ENCODE data around the gene ZIC1. TPM values are rescaled to one million over a fixed set of nuclear protein-coding genes. Genes with fewer than 3 reads are reported as not detected.

ZIC1 gene
- total and polyA plus RNA-seq, 4 experiments from 2014 or later = not detected

GRCh38 chr3:147410116-147410525 lies 956 bp downstream of the ZIC1 start:
- ChIA-PET CTCF (ENCODE audit: partially characterized antibody) (no interaction called here), POLR2A (ENCODE audit: partially characterized antibody) (no interaction called here)
- intact Hi-C loops (cut with micrococcal nuclease) = no loop called here
- H3K36me3 ChIP-seq (ENCODE audit: insufficient read depth, low read length) = no peaks in the 10 kb centered on the region
- Mint-ChIP-seq H3K4me1 (peaks cover 13 to 31% (median 20%) of the 10 kb centered on the region in 4 donors), H3K27me3 (peaks cover 38 to 69% of the 10 kb centered on the region in 2 donors), H3K9me3 (peaks cover 0 to 55% (median 40%) of the 10 kb centered on the region in 8 donors), H3K4me3 (no peak overlapping the region), H3K36me3 (peaks cover 2 to 15% of the 10 kb centered on the region in 2 donors), H3K27ac (no peak overlapping the region)
- no peaks in the 10 kb centered on the region for H3K9me3 ChIP-seq (ENCODE audit: control insufficient read depth in 1 of 2, low read length in 2 of 2)
- peaks cover 7% of the 10 kb centered on the region for H3K4me1 ChIP-seq (ENCODE audit: insufficient read depth, low read length)
- no peak for DNase-seq
- no peak overlapping the region for H3K27ac ChIP-seq (ENCODE audit: low read depth, low read length)
- H3K27me3 ChIP-seq (ENCODE audit: insufficient read depth, low read length) = peaks cover 38% of the 10 kb centered on the region
- no peak overlapping the region for H3K4me3 ChIP-seq (ENCODE audit: low read length in 2 of 2)

- H3K4me1 Mint-ChIP-seq = peaks cover 13 to 31% (median 20%) of the 10 kb centered on the region in 4 donors
- intact Hi-C loops (cut with micrococcal nuclease) = no loop called here
- POLR2A ChIA-PET (ENCODE audit: partially characterized antibody) = no interaction called here
- Histone ChIP-seq H3K4me1 (ENCODE audit: insufficient read depth, low read length) (peaks cover 7% of the 10 kb centered on the region), H3K27ac (ENCODE audit: low read depth, low read length) (no peak overlapping the region), H3K27me3 (ENCODE audit: insufficient read depth, low read length) (peaks cover 38% of the 10 kb centered on the region), H3K4me3 (ENCODE audit: low read length in 2 of 2) (no peak overlapping the region), H3K36me3 (ENCODE audit: insufficient read depth, low read length) (no peaks in the 10 kb centered on the region), H3K9me3 (ENCODE audit: control insufficient read depth in 1 of 2, low read length in 2 of 2) (no peaks in the 10 kb centered on the region)
- peaks cover 2 to 15% of the 10 kb centered on the region in 2 donors for H3K36me3 Mint-ChIP-seq
- H3K9me3 Mint-ChIP-seq = peaks cover 0 to 58% (median 45%) of the 10 kb centered on the region in 8 donors
- H3K4me3 Mint-ChIP-seq = peak overlapping the region; percentile 18 to 61 (median 44)
- peaks cover 39 to 69% of the 10 kb centered on the region in 2 donors for H3K27me3 Mint-ChIP-seq
- peak overlapping the region in 1 of 7 donors; percentile 21 for H3K27ac Mint-ChIP-seq
- CTCF ChIA-PET (ENCODE audit: partially characterized antibody) = no interaction called here
- DNase-seq = peak in 2 of 5 donors; percentile 10 to 14
Measured at GRCh38 chr3:147410526-147411237, 1.5 kb downstream of the ZIC1 start.

- Histone ChIP-seq H3K9me3 (ENCODE audit: control insufficient read depth in 1 of 2, low read length in 2 of 2) (no peaks in the 10 kb centered on the region), H3K27me3 (ENCODE audit: insufficient read depth, low read length) (peaks cover 38% of the 10 kb centered on the region), H3K27ac (ENCODE audit: low read depth, low read length) (no peak overlapping the region), H3K4me1 (ENCODE audit: insufficient read depth, low read length) (peaks cover 7% of the 10 kb centered on the region), H3K36me3 (ENCODE audit: insufficient read depth, low read length) (no peaks in the 10 kb centered on the region), H3K4me3 (ENCODE audit: low read length in 2 of 2) (no peak overlapping the region)
- ChIA-PET CTCF (ENCODE audit: partially characterized antibody) (no interaction called here), POLR2A (ENCODE audit: partially characterized antibody) (no interaction called here)
- H3K36me3 Mint-ChIP-seq = peaks cover 2 to 15% of the 10 kb centered on the region in 2 donors
- peak overlapping the region in 3 of 7 donors; percentile 3 to 35 (median 21) for H3K27ac Mint-ChIP-seq
- peaks cover 13 to 31% (median 20%) of the 10 kb centered on the region in 4 donors for H3K4me1 Mint-ChIP-seq
- H3K4me3 Mint-ChIP-seq = peak overlapping the region; percentile 18 to 61 (median 44)
- intact Hi-C loops (cut with micrococcal nuclease) = no loop called here
- no peak for DNase-seq
- peaks cover 42 to 65% of the 10 kb centered on the region in 2 donors for H3K27me3 Mint-ChIP-seq
- peaks cover 0 to 58% (median 46%) of the 10 kb centered on the region in 8 donors for H3K9me3 Mint-ChIP-seq
Measured at GRCh38 chr3:147411238-147411814, 2.2 kb downstream of the ZIC1 start.

GRCh38 chr3:147411815-147412241 lies 2.7 kb downstream of the ZIC1 start:
- H3K27me3 Mint-ChIP-seq = peaks cover 41 to 63% of the 10 kb centered on the region in 2 donors
- Histone ChIP-seq H3K4me3 (ENCODE audit: low read length in 2 of 2) (no peak overlapping the region), H3K27ac (ENCODE audit: low read depth, low read length) (no peak overlapping the region), H3K27me3 (ENCODE audit: insufficient read depth, low read length) (peaks cover 37% of the 10 kb centered on the region), H3K4me1 (ENCODE audit: insufficient read depth, low read length) (peaks cover 7% of the 10 kb centered on the region), H3K9me3 (ENCODE audit: control insufficient read depth in 1 of 2, low read length in 2 of 2) (no peaks in the 10 kb centered on the region), H3K36me3 (ENCODE audit: insufficient read depth, low read length) (no peaks in the 10 kb centered on the region)
- ChIA-PET POLR2A (ENCODE audit: partially characterized antibody) (no interaction called here), CTCF (ENCODE audit: partially characterized antibody) (no interaction called here)
- intact Hi-C loops (cut with micrococcal nuclease) = no loop called here
- H3K9me3 Mint-ChIP-seq = peaks cover 0 to 54% (median 41%) of the 10 kb centered on the region in 8 donors
- H3K4me1 Mint-ChIP-seq = peaks cover 13 to 31% (median 20%) of the 10 kb centered on the region in 4 donors
- DNase-seq = no peak
- H3K36me3 Mint-ChIP-seq = peaks cover 2 to 15% of the 10 kb centered on the region in 2 donors
- peak overlapping the region in 7 of 8 donors; percentile 18 to 61 (median 38) for H3K4me3 Mint-ChIP-seq
- H3K27ac Mint-ChIP-seq = no peak overlapping the region

GRCh38 chr3:147412261-147412916 lies 3.2 kb downstream of the ZIC1 start:
- H3K4me1 ChIP-seq (ENCODE audit: insufficient read depth, low read length) = peaks cover 7% of the 10 kb centered on the region
- peaks cover 2 to 15% of the 10 kb centered on the region in 2 donors for H3K36me3 Mint-ChIP-seq
- peaks cover 0 to 50% (median 39%) of the 10 kb centered on the region in 8 donors for H3K9me3 Mint-ChIP-seq
- H3K36me3 ChIP-seq (ENCODE audit: insufficient read depth, low read length) = no peaks in the 10 kb centered on the region
- ChIA-PET POLR2A (ENCODE audit: partially characterized antibody) (no interaction called here), CTCF (ENCODE audit: partially characterized antibody) (no interaction called here)
- H3K27ac ChIP-seq (ENCODE audit: low read depth, low read length) = no peak overlapping the region
- H3K4me1 Mint-ChIP-seq = peaks cover 13 to 31% (median 20%) of the 10 kb centered on the region in 4 donors
- peak overlapping the region in 6 of 8 donors; percentile 9 to 88 (median 48) for H3K4me3 Mint-ChIP-seq
- H3K4me3 ChIP-seq (ENCODE audit: low read length in 2 of 2) = no peak overlapping the region
- H3K27ac Mint-ChIP-seq = peak overlapping the region in 1 of 7 donors; percentile 15
- H3K27me3 ChIP-seq (ENCODE audit: insufficient read depth, low read length) = peaks cover 31% of the 10 kb centered on the region
- no peak for DNase-seq
- intact Hi-C loops (cut with micrococcal nuclease) = no loop called here
- H3K9me3 ChIP-seq (ENCODE audit: control insufficient read depth in 1 of 2, low read length in 2 of 2) = no peaks in the 10 kb centered on the region
- peaks cover 42 to 63% of the 10 kb centered on the region in 2 donors for H3K27me3 Mint-ChIP-seq

GRCh38 chr3:147412917-147413685 lies 3.9 kb downstream of the ZIC1 start:
- Histone ChIP-seq H3K27me3 (ENCODE audit: insufficient read depth, low read length) (peaks cover 24% of the 10 kb centered on the region), H3K36me3 (ENCODE audit: insufficient read depth, low read length) (no peaks in the 10 kb centered on the region), H3K4me1 (ENCODE audit: insufficient read depth, low read length) (peaks cover 7% of the 10 kb centered on the region), H3K27ac (ENCODE audit: low read depth, low read length) (no peak overlapping the region), H3K4me3 (ENCODE audit: low read length in 2 of 2) (peak overlapping the region in 1 of 2 donors; percentile 22), H3K9me3 (ENCODE audit: control insufficient read depth in 1 of 2, low read length in 2 of 2) (no peaks in the 10 kb centered on the region)
- DNase-seq = no peak
- POLR2A ChIA-PET (ENCODE audit: partially characterized antibody) = no interaction called here
- CTCF ChIA-PET (ENCODE audit: partially characterized antibody) = no interaction called here
- Mint-ChIP-seq H3K4me1 (peaks cover 13 to 31% (median 20%) of the 10 kb centered on the region in 4 donors), H3K27me3 (peaks cover 39 to 60% of the 10 kb centered on the region in 2 donors), H3K27ac (no peak overlapping the region), H3K4me3 (peak overlapping the region; percentile 55 to 88 (median 78)), H3K36me3 (peaks cover 2 to 10% of the 10 kb centered on the region in 2 donors), H3K9me3 (peaks cover 0 to 48% (median 33%) of the 10 kb centered on the region in 8 donors)
- intact Hi-C loops (cut with micrococcal nuclease) = no loop called here

All from CD4-positive, alpha-beta memory T cell (primary cell).